Measurements from ENCODE around the gene KDSR.
A peak's percentile ranks its signal among the peaks of the same experiment; 100 is the strongest.

KDSR gene

GRCh38 chr18:63346480-63347183 lies 20.4 kb downstream of the KDSR start:
- TF ChIP-seq CTCF (IDR thresholded peaks at IDR 0.05; ENCODE audit: borderline replicate concordance, insufficient read depth, low read depth, low read length) = no peak
- H3K4me3 ChIP-seq (ENCODE audit: low read depth, low read length) = no peak overlapping the region

DNA sequence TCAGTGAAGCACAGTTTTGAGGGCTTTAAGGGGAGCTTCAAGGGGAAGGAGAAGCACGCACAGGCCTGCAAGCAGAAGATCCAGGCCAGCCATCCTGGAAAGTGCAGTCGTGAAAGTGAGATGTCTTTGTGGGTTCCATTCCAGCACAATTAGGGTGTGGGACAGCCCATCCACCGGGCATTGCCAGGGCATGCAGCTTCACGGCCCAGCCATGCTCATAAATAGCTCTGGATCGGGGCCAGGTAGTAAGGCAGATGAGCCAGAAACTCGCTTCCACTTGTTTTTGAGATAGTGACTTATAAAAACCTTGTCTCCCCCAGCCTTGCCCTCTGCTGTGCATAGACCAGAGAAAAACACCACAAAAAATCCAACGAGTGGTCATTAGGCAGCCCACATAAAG lies 21.0 kb downstream of the KDSR start:
- no peak overlapping the region for H3K4me3 ChIP-seq (ENCODE audit: low read depth, low read length)
- no peak for TF ChIP-seq CTCF (IDR thresholded peaks at IDR 0.05; ENCODE audit: borderline replicate concordance, insufficient read depth, low read depth, low read length)

DNA sequence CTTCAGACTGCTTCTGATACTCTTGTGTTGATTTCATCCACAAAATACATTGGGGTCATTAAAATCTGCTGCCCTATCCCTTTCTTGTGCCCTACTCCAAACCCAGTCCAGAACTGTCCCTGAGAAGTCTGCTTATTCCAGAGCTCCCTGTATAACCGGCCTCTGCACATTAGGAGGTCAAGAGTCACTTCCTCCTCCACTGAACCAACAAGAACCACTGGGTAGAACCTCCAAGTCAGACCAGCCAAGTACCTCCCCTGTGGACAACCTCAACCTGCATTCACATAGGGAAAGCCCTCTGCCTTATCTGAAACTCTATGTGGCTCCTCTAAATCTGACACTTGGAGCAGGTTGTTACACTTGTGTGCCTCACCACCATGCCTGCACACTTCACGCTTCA lies 22.1 kb downstream of the KDSR start:
- no peak overlapping the region for H3K4me3 ChIP-seq (ENCODE audit: low read depth, low read length)
- TF ChIP-seq CTCF (IDR thresholded peaks at IDR 0.05; ENCODE audit: borderline replicate concordance, insufficient read depth, low read depth, low read length) = no peak

GRCh38 chr18:63344263-63344662 lies 22.7 kb downstream of the KDSR start:
- H3K4me3 ChIP-seq (ENCODE audit: low read depth, low read length) = no peak overlapping the region
- no peak for TF ChIP-seq CTCF (IDR thresholded peaks at IDR 0.05; ENCODE audit: borderline replicate concordance, insufficient read depth, low read depth, low read length)

GRCh38 chr18:63342206-63342605 lies 24.8 kb downstream of the KDSR start:
- no peak overlapping the region for H3K4me3 ChIP-seq (ENCODE audit: low read depth, low read length)
- peak; percentile 42; the same call in 1 of the 2 replicates for TF ChIP-seq CTCF (IDR thresholded peaks at IDR 0.05; ENCODE audit: borderline replicate concordance, insufficient read depth, low read depth, low read length)

DNA sequence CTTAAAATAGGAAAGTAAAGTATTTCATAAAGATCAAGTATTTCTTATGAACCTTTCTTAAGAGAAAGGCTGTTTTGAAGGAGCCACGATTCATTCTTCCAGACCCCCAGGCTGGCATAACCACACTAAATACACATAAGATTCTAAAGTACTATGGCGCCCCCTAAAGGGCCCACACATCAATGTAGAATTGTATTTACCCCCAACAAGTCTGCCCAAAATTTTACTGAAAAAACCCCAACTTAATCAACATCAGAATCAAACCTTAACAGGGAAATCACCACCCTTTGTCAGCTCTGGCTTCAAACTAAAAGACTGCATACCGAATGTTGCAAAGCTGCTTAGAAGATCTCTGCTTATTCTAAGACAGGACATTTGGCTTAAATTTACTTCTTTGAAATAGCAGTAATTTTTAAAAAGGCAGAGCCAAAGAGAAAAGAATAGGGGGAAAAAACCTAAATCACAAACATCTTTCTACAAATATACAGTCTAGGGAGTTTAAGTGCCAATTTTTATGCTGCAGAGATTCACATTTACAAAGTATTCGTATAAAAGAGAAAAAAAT lies 27.0 kb downstream of the KDSR start:
- peak; percentile 29; the same call in 1 of the 2 replicates for TF ChIP-seq CTCF (IDR thresholded peaks at IDR 0.05; ENCODE audit: borderline replicate concordance, insufficient read depth, low read depth, low read length)
- H3K4me3 ChIP-seq (ENCODE audit: low read depth, low read length) = no peak overlapping the region

Data from GM12875 (cell line).